EL (cell line): ENCODE data around the gene ATXN7.

ENCODE experiments used
- DNase-seq: peaks from one replicate; pipeline ENCODE4 v3.0.0-alpha.2; 2016

Gene ATXN7

DNA sequence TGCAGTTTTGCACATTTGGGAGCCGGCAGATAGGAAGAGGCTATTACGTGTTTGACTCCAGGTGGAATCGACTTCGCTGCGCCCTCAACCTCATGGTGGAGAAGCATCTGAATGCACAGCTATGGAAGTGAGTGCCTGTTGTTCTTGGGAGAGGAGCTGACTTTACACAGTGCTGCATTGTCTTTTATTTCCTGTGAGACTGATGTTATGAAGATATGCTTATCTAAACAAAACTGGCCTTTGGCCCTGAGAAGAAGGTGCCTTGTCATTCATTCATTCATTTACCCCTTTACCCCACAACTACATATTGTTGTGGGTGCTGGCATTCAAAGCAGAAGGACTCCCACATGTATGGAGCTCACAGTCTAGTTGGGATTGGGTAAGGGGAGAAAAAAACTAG, 127.1 kb downstream of the ATXN7 start:
- DNase-seq = no peak

DNA sequence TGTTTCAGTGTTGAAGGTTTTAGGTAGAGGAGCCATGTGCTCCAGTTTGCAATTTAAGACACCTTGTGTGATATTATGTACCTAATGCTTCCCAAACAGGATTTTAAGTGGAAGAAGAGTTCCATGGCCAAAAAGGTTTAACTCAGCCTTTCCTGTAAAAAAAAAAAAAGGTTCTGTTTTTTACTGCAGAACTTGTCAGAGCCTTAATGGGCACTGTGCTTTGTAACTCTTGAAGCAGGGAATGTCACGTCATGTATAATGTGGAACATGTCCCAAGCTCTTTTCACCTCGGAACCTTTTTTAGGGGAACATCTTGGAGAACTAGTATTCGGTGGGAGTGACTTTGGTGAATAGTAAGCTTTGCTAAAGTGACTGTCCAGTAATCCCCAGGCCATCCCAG, 128.0 kb downstream of the ATXN7 start:
- no peak for DNase-seq

DNA sequence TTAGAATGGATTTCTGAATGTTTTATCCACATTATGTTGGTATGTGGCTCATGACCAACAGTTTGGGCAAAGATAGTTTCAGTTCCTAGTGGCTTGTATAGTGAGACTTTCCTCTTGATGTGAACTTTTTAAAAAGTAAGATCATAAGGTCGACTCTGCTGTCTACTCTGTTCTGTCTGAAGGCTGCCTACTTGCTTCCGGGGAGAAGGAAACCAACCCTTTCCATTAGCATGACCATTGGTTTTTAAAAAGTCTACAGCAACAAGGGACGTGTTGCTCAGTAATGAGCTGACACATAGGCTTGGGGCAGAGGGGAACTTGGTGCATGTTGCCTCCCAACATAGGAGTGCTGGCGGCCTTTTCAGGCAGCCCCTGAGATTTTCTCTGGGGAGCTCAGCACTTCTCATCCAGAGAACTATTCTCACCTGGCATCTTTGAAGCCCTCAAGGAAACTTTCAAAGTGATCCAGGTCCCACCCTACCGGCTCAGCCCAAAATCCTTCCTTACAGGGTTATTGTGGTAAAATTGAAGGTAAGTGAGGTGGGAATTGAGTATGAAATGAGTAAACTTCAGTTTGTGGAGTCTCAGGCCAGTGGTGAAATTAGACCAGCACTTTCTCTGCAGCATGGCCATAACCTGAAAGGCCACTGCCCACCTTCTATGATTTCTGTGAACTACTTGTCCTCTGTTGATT, 129.0 kb downstream of the ATXN7 start:
- DNase-seq = no peak

DNA sequence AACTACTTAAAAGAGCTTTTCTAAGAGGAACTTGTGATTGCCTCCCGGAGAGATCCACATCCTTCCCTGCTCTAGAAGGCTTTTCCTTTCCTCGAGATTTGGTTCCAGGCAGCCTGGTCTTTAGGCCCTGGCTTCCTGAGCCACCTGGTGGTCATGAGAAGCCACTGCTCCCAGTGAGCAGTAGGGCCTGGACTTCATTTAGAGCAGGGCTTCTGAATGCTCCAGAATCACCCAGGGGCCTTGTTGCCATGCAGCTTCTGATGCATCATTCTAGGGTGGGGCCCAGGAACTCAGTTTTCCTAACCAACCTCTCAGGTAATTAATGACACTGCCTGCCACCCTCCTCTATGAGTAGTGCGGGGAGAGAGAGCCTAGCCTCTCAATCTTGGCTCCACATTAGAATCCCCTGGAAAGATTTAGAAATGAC, 130.0 kb downstream of the ATXN7 start:
- peak; percentile 72 for DNase-seq

DNA sequence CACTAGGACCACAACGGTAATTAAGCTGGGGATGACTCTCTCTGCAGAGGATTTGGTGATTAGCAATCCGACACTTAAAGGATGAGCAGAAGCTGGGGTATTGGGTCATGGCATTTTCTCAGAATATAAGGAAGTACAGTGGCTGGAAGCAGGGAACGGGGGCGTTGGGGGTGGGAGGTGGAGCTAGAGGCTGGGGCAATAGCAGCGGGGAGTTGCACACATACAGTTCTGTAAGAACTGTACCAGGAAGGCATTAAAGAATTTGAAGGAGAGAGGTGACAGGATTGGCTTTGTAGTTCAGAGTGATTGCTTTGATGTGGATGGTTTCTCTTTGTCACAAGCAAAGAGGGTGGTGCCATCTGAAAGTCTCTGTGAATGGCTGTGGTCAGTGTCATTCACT, 131.4 kb downstream of the ATXN7 start:
- DNase-seq = no peak

DNA sequence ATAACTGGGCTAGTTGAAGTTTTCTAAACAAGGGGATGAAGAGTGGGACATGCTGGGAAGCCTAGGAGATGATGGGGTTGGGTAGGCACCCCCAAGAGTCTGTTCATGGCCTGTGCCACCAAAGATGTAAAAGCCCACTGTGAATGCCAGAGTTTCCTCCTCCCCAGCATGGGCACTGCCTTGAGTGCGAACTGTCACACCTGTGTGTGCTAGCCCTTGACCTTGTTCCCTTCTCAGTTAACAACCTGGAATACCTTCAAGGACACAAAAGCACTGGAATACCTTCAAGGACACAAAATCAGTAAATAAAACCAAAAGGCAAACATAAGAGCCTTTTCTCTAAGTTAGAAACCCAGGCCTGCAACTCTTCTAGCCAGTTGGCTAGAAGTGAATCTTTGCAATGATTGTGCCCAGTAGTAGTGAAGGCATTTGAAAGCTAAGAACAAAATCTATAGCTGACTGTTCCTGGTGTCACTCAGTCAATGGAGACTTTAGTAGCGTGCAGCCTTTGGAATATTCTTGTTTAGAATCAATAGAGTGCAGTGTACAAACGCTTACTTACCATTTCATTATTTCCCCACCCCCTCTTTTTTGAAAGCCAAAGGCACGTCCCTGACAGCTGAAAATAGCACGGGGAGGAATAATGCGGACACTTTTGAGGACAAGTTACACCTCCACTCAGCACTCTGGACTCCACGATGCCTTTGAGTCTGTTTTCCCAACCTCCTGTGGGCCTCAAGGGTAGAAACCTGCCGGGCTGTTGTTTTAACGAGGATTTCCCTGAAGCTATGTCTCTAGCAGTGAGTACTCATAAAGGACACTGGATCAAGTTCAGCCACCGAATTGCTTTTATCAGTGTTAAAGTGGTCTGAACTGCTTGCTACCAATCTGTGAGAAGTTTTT, 135.4 kb downstream of the ATXN7 start:
- no peak for DNase-seq

DNA sequence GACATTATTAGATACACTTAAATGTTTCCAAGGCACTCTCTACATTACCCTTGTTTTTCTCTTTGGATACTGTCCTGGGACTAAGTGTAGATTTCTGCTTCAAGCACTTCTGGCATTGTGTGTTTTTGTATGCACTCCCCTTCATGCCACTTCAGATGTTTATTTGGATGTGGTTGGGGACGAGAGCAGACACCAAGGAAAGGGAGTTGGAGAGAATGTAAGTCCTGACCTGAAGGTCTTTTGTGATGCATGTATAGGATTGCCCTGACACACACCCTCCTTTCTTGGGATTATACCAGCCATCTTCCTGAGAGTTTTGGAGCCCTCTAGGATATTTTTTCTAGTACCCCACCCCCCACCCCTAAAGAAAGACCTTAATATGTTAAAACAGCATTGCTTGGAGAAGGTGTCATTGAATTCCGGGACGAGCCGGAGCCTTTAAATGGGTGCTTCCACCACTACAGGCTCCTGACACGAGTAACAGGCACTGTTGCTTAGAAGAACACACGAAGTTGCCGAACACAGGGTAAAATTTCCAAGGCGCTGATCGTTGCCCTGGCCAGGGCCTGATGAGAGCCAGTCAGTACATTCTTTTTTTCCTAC, 136.9 kb downstream of the ATXN7 start:
- DNase-seq = no peak

DNA sequence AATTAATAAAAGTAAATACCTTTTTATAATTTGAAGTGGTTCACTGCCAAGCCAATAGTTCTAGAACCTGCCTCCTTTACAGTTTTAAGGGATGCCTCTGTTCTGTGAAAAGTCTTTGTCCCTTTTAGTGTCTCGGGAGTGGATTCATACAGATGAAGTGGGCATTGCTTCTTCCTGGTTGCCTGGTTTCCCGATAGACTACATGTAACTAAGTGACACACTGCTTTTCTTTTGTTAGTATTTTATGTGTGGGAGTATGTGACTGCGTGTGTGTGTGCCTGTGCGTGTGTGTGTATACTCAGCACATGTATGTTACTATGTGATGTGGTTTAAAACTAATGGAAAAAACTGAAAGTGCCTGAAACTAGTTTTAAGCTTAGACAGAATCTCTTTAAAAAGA, 138.6 kb downstream of the ATXN7 start:
- no peak for DNase-seq

DNA sequence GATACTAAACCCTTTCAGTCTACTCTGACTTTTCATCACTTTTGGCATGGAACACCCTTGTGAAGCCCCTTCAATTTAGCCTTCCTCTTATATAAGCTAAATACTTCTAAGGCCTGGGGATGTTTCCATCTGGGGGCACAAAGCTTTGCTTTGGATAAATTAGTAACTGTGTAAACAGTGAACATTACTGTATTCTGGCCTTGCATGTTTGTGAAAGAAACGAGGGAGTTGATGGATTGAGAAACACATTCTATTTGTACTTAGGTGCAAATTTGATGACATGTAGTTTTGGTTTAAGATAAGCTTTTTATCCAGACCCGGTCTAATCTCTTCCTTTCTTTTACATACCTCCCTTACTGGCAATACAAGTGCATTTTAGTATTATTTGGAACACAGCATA, 139.9 kb downstream of the ATXN7 start:
- DNase-seq = no peak

DNA sequence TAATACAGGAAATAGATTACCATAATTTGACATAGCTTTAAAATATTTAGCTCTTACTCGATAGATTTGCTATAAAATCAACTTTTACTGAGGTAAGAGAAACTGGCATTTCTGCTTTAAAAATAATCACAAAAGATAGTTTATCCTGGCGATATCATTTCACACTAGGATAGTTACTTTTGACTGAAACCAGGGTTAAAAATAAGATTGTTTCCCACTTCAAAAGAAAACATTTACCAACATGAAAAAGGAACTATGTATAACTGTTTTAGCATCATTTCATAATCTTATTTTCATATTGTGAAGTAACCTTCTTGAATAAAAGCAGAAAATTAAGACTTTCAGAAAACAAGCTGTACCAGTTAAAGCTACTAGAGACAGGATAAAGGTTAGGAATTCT, 144.3 kb downstream of the ATXN7 start:
- no peak for DNase-seq

DNA sequence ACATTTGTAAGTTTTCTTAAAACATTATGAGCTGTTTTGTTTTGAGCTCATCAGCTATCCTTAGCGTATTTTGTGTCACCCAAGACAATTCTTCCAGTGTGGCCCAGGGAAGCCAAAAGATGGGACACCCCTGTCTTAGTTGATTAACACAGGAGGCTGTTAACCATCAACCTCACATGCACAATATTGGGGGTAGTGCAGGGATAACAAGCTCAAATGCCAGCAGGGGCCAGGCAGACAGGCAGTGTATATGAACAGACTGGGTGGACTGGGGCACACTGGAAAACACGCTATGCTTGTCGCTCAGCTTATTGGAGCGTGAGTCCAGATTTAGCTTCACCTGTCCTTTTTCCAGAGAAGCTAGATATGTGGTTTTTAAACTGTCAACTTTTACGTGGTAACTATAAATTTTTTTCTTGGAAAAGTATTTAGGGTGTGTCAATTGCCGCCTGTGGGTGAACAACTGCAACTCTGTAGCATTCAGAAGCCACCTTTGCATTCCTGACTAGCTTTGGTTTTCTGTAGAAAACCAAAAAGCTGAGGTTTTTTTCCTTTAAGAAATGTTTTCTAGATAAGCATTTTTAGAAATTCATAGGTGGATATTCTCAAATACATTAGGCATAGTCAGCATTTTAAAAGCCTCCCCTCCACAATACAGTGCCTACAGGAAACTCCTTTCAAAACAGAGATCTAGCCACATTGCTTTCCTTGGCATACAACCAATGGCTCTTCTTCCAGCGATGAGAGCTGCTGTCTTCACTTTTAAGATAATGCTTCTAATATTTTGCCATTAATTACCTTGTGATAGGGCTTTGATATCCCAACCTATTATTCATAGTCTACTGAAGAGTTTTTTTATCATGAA, 145.1 kb downstream of the ATXN7 start:
- peak; percentile 27 for DNase-seq

DNA sequence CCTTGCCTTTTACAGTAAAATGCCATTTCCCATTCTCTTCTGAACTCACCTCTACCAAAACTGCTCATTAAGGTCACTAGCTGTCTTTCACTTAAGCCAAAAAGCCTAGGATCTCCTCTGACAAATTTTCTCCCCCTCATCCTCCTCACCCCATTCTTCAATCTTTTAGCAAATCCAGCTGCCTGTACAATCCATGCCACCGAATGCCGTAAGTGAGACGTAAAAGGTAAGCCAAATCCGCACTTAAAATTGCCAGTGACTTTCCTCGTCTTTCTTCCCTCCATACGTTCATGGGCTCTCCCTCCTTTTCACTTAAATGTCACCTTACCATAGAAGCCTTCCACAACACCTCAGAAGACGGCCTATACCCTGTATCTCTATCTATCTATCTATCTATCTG, 145.9 kb downstream of the ATXN7 start:
- DNase-seq = no peak

DNA sequence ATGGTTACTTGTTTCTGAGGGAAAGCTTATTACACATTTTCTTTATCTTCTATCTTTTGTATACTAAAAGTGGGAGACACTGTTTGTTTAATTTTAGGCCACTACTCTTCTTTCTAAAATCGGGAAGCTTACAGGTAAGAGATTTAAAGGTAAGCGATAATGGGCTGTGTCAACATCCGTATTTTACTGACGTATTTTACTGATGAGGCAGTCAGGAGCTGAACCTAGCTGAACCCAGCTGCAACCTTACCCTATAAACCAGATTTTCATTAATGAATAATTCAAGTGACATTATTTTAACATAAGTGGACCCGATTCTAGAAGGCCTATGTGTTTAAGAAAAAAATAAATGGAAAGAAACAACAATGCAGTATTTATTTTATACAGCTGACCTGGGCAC, 146.5 kb downstream of the ATXN7 start:
- no peak for DNase-seq

DNA sequence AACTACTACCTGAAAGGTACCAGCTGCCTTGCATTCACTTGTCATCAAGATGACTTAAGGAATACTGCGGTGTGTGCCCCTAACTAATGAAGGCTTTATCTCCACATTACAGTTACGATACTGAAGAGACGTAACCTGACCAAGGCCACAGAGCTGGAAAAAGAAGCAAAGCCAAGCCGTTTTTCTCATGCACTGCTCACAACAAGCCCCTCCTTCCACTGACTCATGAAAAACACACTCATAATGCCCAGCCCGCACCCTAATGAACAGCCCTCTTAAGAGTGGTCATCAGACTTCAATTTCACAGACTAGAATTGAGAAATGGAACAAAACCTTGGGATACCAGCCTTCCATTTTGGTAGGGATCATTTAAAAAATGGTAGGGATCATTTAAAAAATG, 148.0 kb downstream of the ATXN7 start:
- peak; percentile 70 for DNase-seq

DNA sequence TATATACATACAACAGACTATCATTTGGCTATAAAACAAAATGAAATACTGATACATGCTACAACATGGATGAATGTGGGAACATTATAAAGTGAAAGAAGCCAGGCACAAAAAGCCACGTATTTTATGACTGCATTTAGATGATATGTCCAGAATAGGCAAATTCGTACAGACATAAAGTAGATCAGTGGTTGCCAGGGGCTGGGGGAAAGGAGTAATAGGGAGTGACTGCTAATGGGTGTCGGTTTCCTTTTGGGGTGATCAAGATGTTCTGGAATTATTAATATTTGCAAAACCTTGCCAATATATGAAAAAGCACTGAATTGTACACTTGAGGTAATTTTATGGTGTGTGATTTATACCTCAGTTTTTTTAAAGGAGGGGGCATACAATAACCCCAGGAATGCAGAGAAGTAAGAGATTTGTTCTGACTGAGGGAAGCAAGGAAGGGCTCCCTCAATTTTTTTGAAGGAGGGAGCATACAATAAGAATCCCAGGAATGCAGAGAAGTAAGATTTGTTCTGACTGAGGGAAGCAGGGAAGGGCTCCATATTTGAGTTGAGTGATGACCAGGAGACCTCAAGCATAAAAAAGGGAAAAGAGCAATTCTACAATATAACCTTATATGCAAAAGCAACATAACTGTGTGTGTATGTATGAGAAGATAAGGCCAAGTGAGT, 153.4 kb downstream of the ATXN7 start:
- DNase-seq = peak; percentile 46

DNA sequence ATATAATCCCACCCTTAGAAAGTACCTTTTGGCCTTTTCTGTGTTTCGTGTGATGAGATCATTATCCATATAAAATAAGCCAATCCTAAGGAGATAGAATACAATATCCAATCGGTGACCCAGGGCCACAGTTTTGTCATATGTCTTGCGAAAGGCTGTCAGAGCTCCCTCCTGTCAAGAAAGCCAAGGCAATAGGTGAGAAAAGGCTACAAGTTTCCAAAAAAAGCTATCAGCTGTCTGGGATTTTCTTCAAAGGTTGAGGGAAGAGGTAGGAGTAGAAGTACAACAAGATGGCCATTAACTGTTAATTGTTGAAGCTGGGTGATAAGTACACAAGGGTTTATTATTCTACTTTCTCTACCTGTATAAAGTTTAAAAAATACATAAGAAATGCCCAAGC, 155.6 kb downstream of the ATXN7 start:
- DNase-seq = no peak

DNA sequence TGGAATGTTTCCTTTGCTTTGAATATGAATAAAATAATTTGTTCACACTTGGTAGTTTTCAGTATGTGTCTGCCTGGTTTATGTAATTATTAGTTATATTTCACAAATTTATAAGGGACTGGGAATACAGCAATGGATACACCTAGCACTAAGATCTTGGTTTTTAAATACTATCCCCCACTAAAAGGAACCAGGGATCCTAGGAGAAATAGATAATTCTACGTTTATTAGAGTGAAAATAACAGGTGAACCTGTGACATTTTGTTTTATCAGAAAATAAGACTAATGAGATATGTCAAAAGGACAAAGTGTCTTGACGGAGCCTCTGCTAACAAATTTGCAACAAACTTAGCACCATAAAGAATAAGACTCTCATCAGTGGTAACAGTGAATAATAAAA, 156.2 kb downstream of the ATXN7 start:
- no peak for DNase-seq

DNA sequence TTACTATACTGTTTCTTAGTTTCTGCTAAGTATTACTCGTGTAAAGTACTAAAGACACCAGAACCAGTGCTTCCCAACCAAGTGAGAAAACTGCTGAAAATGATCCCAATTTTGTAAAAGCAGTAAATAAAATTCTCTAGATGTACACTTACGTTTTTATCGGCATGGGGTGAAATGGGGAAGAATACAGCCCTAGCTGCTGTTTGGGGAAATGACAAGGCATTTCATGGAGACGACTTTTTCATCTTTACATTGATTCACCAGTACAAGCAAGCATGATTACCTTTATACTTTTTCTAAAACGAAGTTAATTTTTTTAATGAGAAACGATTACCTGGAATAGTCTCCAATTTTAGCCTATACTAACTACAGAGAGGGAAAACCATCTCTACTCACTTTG, 158.3 kb downstream of the ATXN7 start:
- DNase-seq = no peak

DNA sequence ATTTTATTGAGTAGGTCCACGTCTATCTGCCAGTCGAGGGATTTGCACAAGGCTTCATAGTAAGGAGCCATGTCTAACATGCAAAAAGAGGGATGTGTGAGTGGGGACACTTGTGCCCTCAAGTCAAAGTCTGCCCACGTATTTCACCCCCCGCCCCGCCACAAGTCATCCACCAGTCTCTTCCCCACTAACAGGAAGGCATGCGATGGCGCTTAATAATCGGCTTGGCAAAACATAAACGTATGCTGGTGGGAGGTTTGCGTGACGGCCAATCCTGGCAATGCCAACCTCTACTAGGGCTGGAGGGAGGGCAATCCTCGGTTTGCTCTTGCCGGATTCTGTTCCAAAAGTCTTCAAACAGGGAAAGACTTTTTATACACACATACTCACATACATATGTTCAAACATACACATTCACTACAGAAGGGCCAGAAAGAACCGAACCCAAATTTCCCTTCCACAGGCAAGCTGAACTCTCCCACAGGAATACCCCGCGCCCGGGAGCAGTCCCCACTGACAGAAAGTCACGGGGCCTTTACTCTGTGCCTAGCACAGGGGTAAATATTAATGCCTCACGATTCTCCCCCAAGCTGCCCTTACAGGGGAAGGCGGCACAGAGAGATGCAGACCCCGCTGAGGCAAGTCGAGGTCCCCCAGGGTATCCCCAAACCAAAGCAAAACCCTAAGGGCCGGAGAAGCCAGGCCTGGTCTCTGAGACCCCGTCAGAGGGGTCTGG, 159.0 kb downstream of the ATXN7 start:
- no peak for DNase-seq

DNA sequence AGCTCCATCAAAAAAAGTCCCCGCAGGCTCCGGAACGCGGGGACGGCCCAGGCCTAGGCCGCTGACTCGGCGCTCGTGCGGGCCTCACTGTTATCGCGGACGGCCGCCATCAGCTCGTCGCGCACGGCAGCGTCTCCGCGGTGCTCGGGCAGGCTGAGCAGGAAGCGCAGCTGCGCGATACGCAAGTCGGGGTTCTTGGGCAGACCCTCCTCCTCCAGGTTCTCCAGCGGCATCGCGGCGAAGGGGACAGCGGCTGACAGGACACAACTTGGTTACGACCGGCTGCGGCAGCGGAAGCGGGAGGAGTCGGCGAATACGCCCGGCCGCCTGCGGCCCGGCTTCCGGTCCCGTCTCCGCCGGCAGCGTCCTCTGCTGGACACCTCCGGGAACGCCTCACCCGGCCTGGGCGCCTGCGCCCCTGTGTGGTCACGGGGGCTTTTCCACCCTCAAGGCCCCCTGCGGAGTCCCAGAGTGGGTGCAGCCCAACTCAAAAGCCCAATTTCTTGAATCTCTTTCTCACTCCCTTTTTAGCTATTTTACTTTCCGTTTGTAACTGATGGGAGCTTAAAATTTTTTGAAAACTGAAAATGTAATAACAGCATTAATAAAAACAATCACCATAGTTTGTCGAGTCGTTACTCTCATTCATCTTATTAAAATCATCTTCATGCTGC, 159.7 kb downstream of the ATXN7 start, which contains the start of gene PSMD6:
TSS of gene PSMD6 (minus strand) at position 308 of the 674 bp plus-strand sequence. CDS start at position 233, 75 bp downstream.
- DNase-seq = peak; percentile 79

DNA sequence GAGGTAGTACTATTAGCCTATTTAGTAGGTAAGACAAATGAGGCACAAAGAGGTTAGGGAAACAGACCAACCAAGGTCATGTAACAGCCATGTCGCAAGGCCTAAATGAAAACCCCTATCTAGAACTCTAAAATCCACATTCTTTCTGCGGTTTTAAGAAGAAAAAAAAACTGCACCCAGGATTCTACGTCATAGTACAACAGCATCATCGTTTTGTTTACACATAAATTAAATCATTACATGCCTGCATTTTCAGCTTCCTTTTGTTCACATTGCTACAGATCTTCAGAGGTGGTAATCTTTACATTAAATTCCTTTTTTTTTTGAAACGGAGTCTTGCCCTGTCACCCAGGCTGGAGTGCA, 160.2 kb downstream of the ATXN7 start:
- DNase-seq = peak; percentile 29
